GM12874 (cell line): ENCODE measurements around the gene HOMER2.

Source experiments
- CTCF ChIP-seq: IDR thresholded peaks from 2 replicates; pipeline ENCODE4 v1.5.1; 2011; ENCODE audit warnings: low read depth, mild to moderate bottlenecking, control low read depth, low read length, moderate library complexity; ENCODE audit not compliant: insufficient read depth

The HOMER2 gene

GRCh38 chr15:82852941-82853561, 99.5 kb downstream of the HOMER2 start:
- TF ChIP-seq CTCF, result no peak

GRCh38 chr15:82851981-82852511, 100.5 kb downstream of the HOMER2 start:
- no peak for TF ChIP-seq CTCF

- no peak for TF ChIP-seq CTCF
Observed at GRCh38 chr15:82851306-82851850, 101.1 kb downstream of the HOMER2 start.

GRCh38 chr15:82850731-82851130, 101.8 kb downstream of the HOMER2 start:
- TF ChIP-seq CTCF, result no peak

- peak; percentile 81 for TF ChIP-seq CTCF
Observed at GRCh38 chr15:82849556-82850512, 102.7 kb downstream of the HOMER2 start.

- TF ChIP-seq CTCF, result no peak
Observed at GRCh38 chr15:82848241-82848993, 104.1 kb downstream of the HOMER2 start.
